HG03066 (cell line): ENCODE results near the gene C2CD3.
"Not testable (repeated sequence)": the region's sequence is repeated elsewhere in the genome, so short reads cannot be mapped to it uniquely, and the experiment has no call there.

ENCODE experiments used
- ATAC-seq: cut with Tn5 transposase; IDR thresholded peaks from one replicate; pipeline ENCODE4 v1.9.1; 2021; ENCODE audit warnings: low read depth; ENCODE audit not compliant: unreplicated experiment

C2CD3 gene

GRCh38 chr11:74168838-74169237 is 2.0 kb downstream of the C2CD3 start:
- no peak for ATAC-seq

GRCh38 chr11:74162681-74163467 is 7.9 kb downstream of the C2CD3 start:
- ATAC-seq = no peak

- no peak for ATAC-seq
Observed at GRCh38 chr11:74159642-74160041, 11.2 kb downstream of the C2CD3 start.

GRCh38 chr11:74157169-74157568 is 13.6 kb downstream of the C2CD3 start:
- ATAC-seq = no peak

GRCh38 chr11:74154620-74155281 is 16.1 kb downstream of the C2CD3 start:
- no peak for ATAC-seq

- no peak for ATAC-seq
Observed at GRCh38 chr11:74153224-74153623, 17.6 kb downstream of the C2CD3 start.

- no peak for ATAC-seq
Observed at GRCh38 chr11:74147199-74147929, 23.4 kb downstream of the C2CD3 start.

GRCh38 chr11:74144592-74144991 is 26.2 kb downstream of the C2CD3 start:
- ATAC-seq = no peak

- ATAC-seq = no peak
Observed at GRCh38 chr11:74142624-74143023, 28.2 kb downstream of the C2CD3 start.

GRCh38 chr11:74141908-74142307 is 28.9 kb downstream of the C2CD3 start:
- ATAC-seq = no peak

GRCh38 chr11:74141241-74141695 is 29.5 kb downstream of the C2CD3 start:
- ATAC-seq = no peak

GRCh38 chr11:74139919-74140431 is 30.8 kb downstream of the C2CD3 start:
- ATAC-seq = not testable (repeated sequence)

GRCh38 chr11:74139151-74139918 is 31.5 kb downstream of the C2CD3 start:
- ATAC-seq = no peak

- ATAC-seq = no peak
Observed at GRCh38 chr11:74138572-74138971, 32.2 kb downstream of the C2CD3 start.

- no peak for ATAC-seq
Observed at GRCh38 chr11:74138021-74138420, 32.8 kb downstream of the C2CD3 start.

GRCh38 chr11:74135127-74135840 is 35.5 kb downstream of the C2CD3 start:
- no peak for ATAC-seq

GRCh38 chr11:74134661-74135060 is 36.1 kb downstream of the C2CD3 start:
- no peak for ATAC-seq

- no peak for ATAC-seq
Observed at GRCh38 chr11:74133436-74133835, 37.4 kb downstream of the C2CD3 start.

- no peak for ATAC-seq
Observed at GRCh38 chr11:74132833-74133232, 38.0 kb downstream of the C2CD3 start.

GRCh38 chr11:74129121-74129520 is 41.7 kb downstream of the C2CD3 start:
- ATAC-seq = not testable (repeated sequence)
